H1 (cell line): ENCODE measurements around the gene CIZ1. TPM values are rescaled to one million over a fixed set of nuclear protein-coding genes. Genes with fewer than 3 reads are reported as not detected.
"Not testable (repeated sequence)": the region's sequence is repeated elsewhere in the genome, so short reads cannot be mapped to it uniquely, and the experiment has no call there.

Experiments used
- CTCF ChIA-PET: fragments of 300-600 bp; sonication (Branson Sonifier 250); formaldehyde crosslinking; loops from one replicate; lab custom pipeline; 2021; ENCODE audit not compliant: partially characterized antibody; lab: Charles Lee
- POLR2A ChIA-PET: fragments of 300-600 bp; sonication (Branson Sonifier 250); formaldehyde crosslinking; loops from one replicate; lab custom pipeline; 2021; ENCODE audit warnings: inconsistent platforms; ENCODE audit not compliant: partially characterized antibody; lab: Charles Lee
- DNase-seq, 2 experiments: peaks; one replicate each; pipeline versions ENCODE4 v3.0.0 to v3.0.0-alpha.2; 2010 to 2022; ENCODE audit warnings: low spot score in 2 of 2, low read depth in 1 of 2, mixed read lengths in 1 of 2
- FAIRE-seq: peaks from 2 replicates; lab custom pipeline; 2011; peaks lifted over from hg19 to GRCh38; lab: Jason Lieb, UNC
- H2AFZ ChIP-seq: 2 replicates; pipeline ENCODE4 v1.8.1; 2012; ENCODE audit warnings: low read length, inconsistent platforms
- H2AK5ac ChIP-seq: 2 replicates; pipeline ENCODE4 v1.6.1; 2013; ENCODE audit warnings: low read depth, low read length
- H2BK120ac ChIP-seq: replicated peaks from 2 replicates; pipeline ENCODE3; 2013; ENCODE audit warnings: low read depth, low read length, inconsistent platforms
- H2BK12ac ChIP-seq: 2 replicates; pipeline ENCODE4 v1.6.1; 2013; ENCODE audit warnings: low read depth, low read length
- H2BK15ac ChIP-seq: 2 replicates; pipeline ENCODE4 v1.6.1; 2013; ENCODE audit warnings: low read length
- H2BK20ac ChIP-seq: 2 replicates; pipeline ENCODE4 v1.6.1; 2013; ENCODE audit warnings: low read length
- H2BK5ac ChIP-seq: 2 replicates; pipeline ENCODE4 v1.6.1; 2013; ENCODE audit warnings: low read depth, low read length
- H3K14ac ChIP-seq: 2 replicates; pipeline ENCODE4 v1.6.1; 2013; ENCODE audit warnings: inconsistent platforms; ENCODE audit not compliant: insufficient read length
- H3K18ac ChIP-seq: 2 replicates; pipeline ENCODE4 v1.6.1; 2013; ENCODE audit warnings: low read length; ENCODE audit errors: extremely low read depth
- H3K23ac ChIP-seq: 2 replicates; pipeline ENCODE4 v1.6.1; 2013; ENCODE audit warnings: inconsistent platforms; ENCODE audit not compliant: insufficient read length
- H3K23me2 ChIP-seq: 2 replicates; pipeline ENCODE4 v1.6.1; 2013; ENCODE audit warnings: low read depth, low read length
- H3K27ac ChIP-seq: 2 replicates; pipeline ENCODE4 v1.6.1; 2011; ENCODE audit warnings: low read depth, low read length, inconsistent platforms
- H3K27me3 ChIP-seq, 4 experiments: replicated peaks in 1 of 4; 1 replicate in 1 of 4; 2 replicates in 3 of 4; pipeline versions ENCODE4 v1.6.1 to v1.8.1; 2011 to 2013; ENCODE audit warnings: low read length in 3 of 4, mild to moderate bottlenecking in 3 of 4, inconsistent platforms in 2 of 4, mixed read lengths in 2 of 4, moderate library complexity in 1 of 4; ENCODE audit not compliant: control insufficient read depth in 3 of 4, insufficient read depth in 3 of 4; ENCODE audit errors: extremely low read depth in 1 of 4
- H3K36me3 ChIP-seq, 4 experiments: 2 replicates each; pipeline versions ENCODE4 v1.6.1 to v1.8.1; 2011 to 2013; ENCODE audit warnings: mild to moderate bottlenecking in 4 of 4, low read length in 3 of 4, moderate library complexity in 2 of 4, control low read depth in 1 of 4, inconsistent platforms in 1 of 4; ENCODE audit not compliant: insufficient read depth in 4 of 4, control insufficient read depth in 2 of 4
- H3K4ac ChIP-seq: replicated peaks from 2 replicates; pipeline ENCODE3; 2013; ENCODE audit warnings: low read length, low read depth, mixed read lengths, inconsistent platforms; ENCODE audit not compliant: insufficient read length
- H3K4me1 ChIP-seq, 4 experiments: replicated peaks in 1 of 4; 1 replicate in 1 of 4; 2 replicates in 3 of 4; pipeline versions ENCODE4 v1.6.1 to v1.8.1; 2011 to 2013; ENCODE audit warnings: low read length in 3 of 4, inconsistent platforms in 2 of 4, mixed read lengths in 1 of 4; ENCODE audit not compliant: insufficient read depth in 4 of 4, control insufficient read depth in 3 of 4
- H3K4me2 ChIP-seq, 2 experiments: 2 replicates each; pipeline versions ENCODE4 v1.6.1 to v1.8.1; 2011 to 2013; ENCODE audit warnings: low read depth in 2 of 2, low read length in 2 of 2, control low read depth in 1 of 2, inconsistent platforms in 1 of 2, mild to moderate bottlenecking in 1 of 2; ENCODE audit not compliant: insufficient read depth in 1 of 2
- H3K4me3 ChIP-seq, 4 experiments: fragments of 200-600, 300-600 bp in 1 of 4; sonication (generic), shearing (Covaris generic), sonication (Bioruptor Twin) in 1 of 4; 2 replicates each; pipeline versions ENCODE4 v1.5.1 to v1.8.1; 2011 to 2016; ENCODE audit warnings: low read length in 4 of 4, low read depth in 3 of 4, control low read depth in 2 of 4, inconsistent platforms in 2 of 4, mild to moderate bottlenecking in 2 of 4, mixed read lengths in 1 of 4, moderate library complexity in 1 of 4; ENCODE audit not compliant: insufficient read depth in 2 of 4; ENCODE audit errors: extremely low read depth in 1 of 4
- H3K56ac ChIP-seq: replicated peaks from 2 replicates; pipeline ENCODE3; 2013; ENCODE audit warnings: low read depth, mild to moderate bottlenecking, mixed read lengths, low read length, inconsistent platforms; ENCODE audit not compliant: insufficient read length
- H3K79me1 ChIP-seq: 2 replicates; pipeline ENCODE4 v1.6.1; 2013; ENCODE audit warnings: low read depth, low read length, control low read depth
- H3K79me2 ChIP-seq, 2 experiments: 2 replicates each; pipeline versions ENCODE4 v1.6.1 to v1.8.1; 2012 to 2013; ENCODE audit warnings: low read length in 2 of 2, mild to moderate bottlenecking in 2 of 2, inconsistent platforms in 1 of 2; ENCODE audit not compliant: insufficient read depth in 2 of 2, control insufficient read depth in 1 of 2
- H3K9ac ChIP-seq, 4 experiments: replicated peaks in 1 of 4; 1 replicate in 1 of 4; 2 replicates in 3 of 4; pipeline versions ENCODE4 v1.6.1 to v1.8.1; 2011 to 2013; ENCODE audit warnings: low read depth in 3 of 4, low read length in 3 of 4, control low read depth in 2 of 4, mild to moderate bottlenecking in 2 of 4, moderate library complexity in 2 of 4, inconsistent platforms in 1 of 4; ENCODE audit errors: extremely low read depth in 1 of 4
- H3K9me3 ChIP-seq, 2 experiments: 2 replicates each; pipeline versions ENCODE4 v1.6.1 to v1.8.1; 2012 to 2013; ENCODE audit warnings: mild to moderate bottlenecking in 2 of 2, moderate library complexity in 2 of 2, control low read depth in 1 of 2, inconsistent platforms in 1 of 2, low read depth in 1 of 2, low read length in 1 of 2, mixed read lengths in 1 of 2; ENCODE audit not compliant: insufficient read depth in 2 of 2
- H4K20me1 ChIP-seq, 2 experiments: replicated peaks in 1 of 2; 2 replicates each; pipeline versions ENCODE3 to v1.8.1; 2011 to 2013; ENCODE audit warnings: inconsistent platforms in 2 of 2, low read length in 2 of 2, mild to moderate bottlenecking in 1 of 2; ENCODE audit not compliant: insufficient read depth in 2 of 2, control insufficient read depth in 1 of 2
- H4K5ac ChIP-seq: 2 replicates; pipeline ENCODE4 v1.6.1; 2013; ENCODE audit warnings: low read length, low read depth, mixed read lengths, inconsistent platforms; ENCODE audit not compliant: insufficient read length
- H4K8ac ChIP-seq: 2 replicates; pipeline ENCODE4 v1.8.0; 2013; ENCODE audit warnings: mild to moderate bottlenecking, moderate library complexity, low read length, inconsistent platforms; ENCODE audit not compliant: insufficient read depth; ENCODE audit errors: extremely low read depth
- H4K91ac ChIP-seq: replicated peaks from 2 replicates; pipeline ENCODE3; 2013; ENCODE audit warnings: low read length, mixed read lengths, inconsistent platforms; ENCODE audit not compliant: insufficient read length
- WGBS, 2 experiments: shearing (Covaris generic) in 1 of 2; methylation state at CpG; one replicate each; pipeline versions ENCODE4 v1.1.6 to v1.1.7; 2013 to 2015; ENCODE audit warnings: low lambda C conversion rate in 2 of 2, mixed read lengths in 2 of 2, inconsistent platforms in 1 of 2, low coverage in 1 of 2, missing lambda C conversion rate in 1 of 2; ENCODE audit not compliant: insufficient replicate concordance in 2 of 2, insufficient coverage in 1 of 2, insufficient read length in 1 of 2; ENCODE audit errors: extremely low coverage in 1 of 2, missing lambda C conversion rate in 1 of 2; 5-methylcytosine and 5-hydroxymethylcytosine counted together
- polyA plus RNA-seq, 7 experiments: library from polyadenylated mRNA; depleted of rRNA in 3 of 7; stranded (reverse) in 5 of 7; unstranded in 2 of 7; fragments of >200 nt in 5 of 7; fragments of 200-250 nt in 2 of 7; gene quantifications; 1 replicate in 5 of 7; 2 replicates in 1 of 7; 4 replicates in 1 of 7; pipeline versions ENCODE4 v1.2.1 to v1.2.3, GENCODE V29; 2011 to 2013; ENCODE audit warnings: missing spikeins in 2 of 7, mixed read lengths in 2 of 7
- total RNA-seq: library from RNA; stranded (reverse); fragmentation: NEBNext Ultra II Directional; extraction: Animal tissue kit (Norgen Biotek cat#: 25700); gene quantifications from 2 replicates; pipeline ENCODE4 v1.2.1, GENCODE V29; 2021

CIZ1 gene
- total and polyA plus RNA-seq, 2 of the 8 experiments (the other 6 are each of a cell fraction or from before 2014, with no cell fraction given): 66.0 to 107 TPM

GRCh38 chr9:128135561-128135960 lies 55.8 kb downstream of the CIZ1 start:
- H3K79me1 ChIP-seq, H4K91ac ChIP-seq, H3K27me3 ChIP-seq, H3K27ac ChIP-seq, H3K23ac ChIP-seq, H3K56ac ChIP-seq, H3K9ac ChIP-seq, H3K9me3 ChIP-seq, H3K14ac ChIP-seq, H2BK120ac ChIP-seq, CTCF ChIA-PET, H3K4me1 ChIP-seq, H3K4ac ChIP-seq, H2BK12ac ChIP-seq, H3K79me2 ChIP-seq, H2BK15ac ChIP-seq, H2BK20ac ChIP-seq, H2BK5ac ChIP-seq, H4K5ac ChIP-seq, H3K18ac ChIP-seq, POLR2A ChIA-PET, H3K36me3 ChIP-seq, H2AFZ ChIP-seq, H4K20me1 ChIP-seq, H3K23me2 ChIP-seq, H2AK5ac ChIP-seq, H3K4me2 ChIP-seq, H4K8ac ChIP-seq, DNase-seq, H3K4me3 ChIP-seq: not testable (repeated sequence)
- FAIRE-seq: peak; percentile 19
- WGBS, 2 experiments: 88% methylated on average over 8 of the region's 8 CpGs; no CpG with 5 or more reads in 1 of the 2 experiments

- H3K27ac ChIP-seq, H3K9me3 ChIP-seq, H3K4me1 ChIP-seq, H3K4me2 ChIP-seq, H3K79me1 ChIP-seq, H2BK120ac ChIP-seq, H2AK5ac ChIP-seq, FAIRE-seq, H3K23ac ChIP-seq, POLR2A ChIA-PET, H4K8ac ChIP-seq, H2BK12ac ChIP-seq, H3K9ac ChIP-seq, DNase-seq, H3K18ac ChIP-seq, H2BK15ac ChIP-seq, H3K36me3 ChIP-seq, H3K79me2 ChIP-seq, H3K56ac ChIP-seq, H4K91ac ChIP-seq, H2BK5ac ChIP-seq, H3K27me3 ChIP-seq, H3K23me2 ChIP-seq, H4K20me1 ChIP-seq, H3K14ac ChIP-seq, H2BK20ac ChIP-seq, H3K4me3 ChIP-seq, H2AFZ ChIP-seq, H3K4ac ChIP-seq, H4K5ac ChIP-seq: not testable (repeated sequence)
- 92% methylated on average over 8 of the region's 8 CpGs; no CpG with 5 or more reads in 1 of the 2 experiments for WGBS, 2 experiments
- CTCF ChIA-PET: interaction anchor here (0.9 to 9.9 kb wide), 4 partner anchors 11 to 189 kb away, joined by 3 to 74 read pairs (median 6); partner anchors contain the start of gene LCN2
These were observed 59.2 kb downstream of the CIZ1 start for GRCh38 chr9:128132139-128132538.
